Left ventricle myocardium inferior (tissue), 1 donor: ENCODE results near the gene ATP1A4. TPM values are rescaled to one million over a fixed set of nuclear protein-coding genes. Genes with fewer than 3 reads are reported as not detected.

Experiments used
- DNase-seq: peaks from one replicate; pipeline ENCODE4 v3.0.0-alpha.2; 2020
- H3K27ac ChIP-seq: fragments of 200-600 bp; replicated peaks from 2 replicates; pipeline ENCODE4 v1.8.0; 2021
- H3K27me3 ChIP-seq: fragments of 200-600 bp; 2 replicates; pipeline ENCODE4 v1.8.0; 2021; ENCODE audit warnings: low read depth
- H3K36me3 ChIP-seq: fragments of 200-600 bp; 2 replicates; pipeline ENCODE4 v1.8.0; 2021
- H3K4me1 ChIP-seq: fragments of 200-600 bp; 2 replicates; pipeline ENCODE4 v1.8.0; 2021
- H3K4me3 ChIP-seq: fragments of 200-600 bp; 2 replicates; pipeline ENCODE4 v1.8.0; 2021; ENCODE audit warnings: mild to moderate bottlenecking, moderate library complexity
- H3K9me3 ChIP-seq: fragments of 200-600 bp; replicated peaks from 2 replicates; pipeline ENCODE4 v1.8.0; 2021
- CTCF ChIP-seq: fragments of 200-600 bp; IDR thresholded peaks from 2 replicates; pipeline ENCODE4 v1.8.0; 2021; ENCODE audit warnings: antibody characterized with exemption, mild to moderate bottlenecking, borderline replicate concordance
- intact Hi-C: fragments of 100-400 bp; cut with micrococcal nuclease; formaldehyde crosslinking; loops from one replicate; pipeline ENCODE4 v1.11.0; 2022
- total RNA-seq: library from RNA; stranded (reverse); fragmentation: NEBNext Ultra II Directional; extraction: Animal tissue kit (Norgen Biotek cat#: 25700); gene quantifications from one replicate; pipeline ENCODE4 v1.2.1, GENCODE V29; 2021
- donor health status: DM: no; HTN: yes; CAD: no; lungs with severe emphysema.

The ATP1A4 gene
- total RNA-seq, 1 donor from 2014 or later: 0.11 TPM

- DNase-seq: peak; percentile 67
- H3K9me3 ChIP-seq: no peaks in the 10 kb centered on the region
- intact Hi-C loops: no loop called here
- H3K27ac ChIP-seq: peak overlapping the region; percentile 96
- peaks cover 39% of the 10 kb centered on the region for H3K36me3 ChIP-seq
- H3K4me3 ChIP-seq: peak overlapping the region; percentile 12
- H3K27me3 ChIP-seq: no peaks in the 10 kb centered on the region
- no peak for TF ChIP-seq CTCF
- H3K4me1 ChIP-seq: peaks cover 78% of the 10 kb centered on the region
Observed at GRCh38 chr1:160209321-160210046, 58.1 kb downstream of the ATP1A4 start.

DNA sequence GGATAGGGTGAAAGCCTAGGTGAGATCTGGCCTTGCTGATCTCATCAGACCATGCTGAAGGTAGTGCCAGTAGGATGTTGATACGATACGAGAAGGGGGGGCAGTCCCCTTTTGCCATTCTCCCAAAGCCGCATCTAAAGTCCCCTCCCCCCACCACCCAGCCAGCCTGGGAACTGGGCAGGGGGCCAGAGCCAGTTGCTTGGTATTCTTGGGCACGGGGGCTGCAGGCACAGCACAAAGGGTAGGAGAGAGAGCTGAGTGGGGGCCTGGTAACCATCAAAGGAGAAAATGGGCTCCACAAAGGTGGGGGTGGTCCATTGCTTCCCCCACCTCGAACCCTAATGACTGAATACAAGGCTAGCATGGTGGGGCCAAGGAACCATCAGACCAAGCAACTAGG lies 59.2 kb downstream of the ATP1A4 start:
- H3K27me3 ChIP-seq: no peaks in the 10 kb centered on the region
- H3K4me1 ChIP-seq: peaks cover 72% of the 10 kb centered on the region
- no peak for TF ChIP-seq CTCF
- peak overlapping the region; percentile 96 for H3K27ac ChIP-seq
- DNase-seq: no peak
- intact Hi-C loops: no loop called here
- no peaks in the 10 kb centered on the region for H3K9me3 ChIP-seq
- H3K4me3 ChIP-seq: peak overlapping the region; percentile 12
- peaks cover 50% of the 10 kb centered on the region for H3K36me3 ChIP-seq

DNA sequence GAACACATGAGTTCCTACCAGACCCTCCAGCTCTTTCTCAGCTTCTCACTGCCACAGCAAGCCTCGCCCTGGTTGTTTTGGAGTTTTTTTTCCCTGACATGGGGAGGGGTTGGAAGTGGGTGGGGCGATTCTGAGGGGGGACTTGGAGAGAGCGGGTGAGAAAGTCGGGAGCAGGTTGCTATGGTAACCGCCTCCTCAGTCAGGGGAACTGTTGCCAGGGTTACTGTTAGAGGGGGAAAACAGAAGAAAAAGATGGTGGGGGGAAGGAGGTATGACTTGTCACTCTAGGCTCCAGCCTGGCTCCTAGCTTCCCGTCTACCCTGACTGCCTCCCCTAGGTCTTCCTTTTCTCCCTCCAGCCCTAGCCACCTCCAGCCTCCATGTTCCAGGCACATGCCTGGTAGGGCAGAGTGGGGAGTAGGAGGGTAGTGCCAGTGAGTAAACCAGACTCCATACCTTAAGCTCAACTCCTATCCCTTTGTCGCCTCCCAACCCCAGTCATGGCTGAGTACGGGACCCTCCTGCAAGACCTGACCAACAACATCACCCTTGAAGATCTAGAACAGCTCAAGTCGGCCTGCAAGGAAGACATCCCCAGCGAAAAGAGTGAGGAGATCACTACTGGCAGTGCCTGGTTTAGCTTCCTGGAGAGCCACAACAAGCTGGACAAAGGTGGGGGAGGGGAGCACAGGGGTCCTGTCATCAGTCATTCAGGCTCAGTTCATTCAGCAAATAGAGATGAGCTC lies 59.8 kb downstream of the ATP1A4 start:
- H3K36me3 ChIP-seq: peaks cover 57% of the 10 kb centered on the region
- peaks cover 72% of the 10 kb centered on the region for H3K4me1 ChIP-seq
- intact Hi-C loops: no loop called here

DNA sequence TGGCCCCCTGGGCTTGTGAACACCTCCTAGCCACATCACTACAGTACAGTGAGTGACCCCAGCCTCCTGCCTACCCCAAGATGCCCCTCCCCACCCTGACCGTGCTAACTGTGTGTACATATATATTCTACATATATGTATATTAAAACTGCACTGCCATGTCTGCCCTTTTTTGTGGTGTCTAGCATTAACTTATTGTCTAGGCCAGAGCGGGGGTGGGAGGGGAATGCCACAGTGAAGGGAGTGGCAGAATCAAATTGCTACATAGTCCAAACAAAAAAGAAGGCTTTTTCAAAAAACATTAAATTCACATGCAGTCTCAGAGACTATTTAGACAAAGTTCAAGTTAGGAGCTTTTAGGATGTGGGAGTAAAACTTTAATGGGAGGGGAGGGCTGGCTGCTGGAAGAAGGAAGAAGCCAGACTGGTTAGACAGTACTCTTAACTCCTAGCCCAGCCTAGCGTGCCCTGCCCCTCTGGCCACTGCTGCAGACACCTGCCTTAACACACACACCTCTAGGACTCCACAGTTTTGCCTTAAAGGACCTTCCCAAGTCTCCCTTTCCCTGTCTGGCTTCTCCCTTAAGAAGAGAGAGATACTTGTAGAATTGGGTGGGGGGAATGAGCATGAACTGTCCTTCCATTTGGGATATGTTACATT lies 63.2 kb downstream of the ATP1A4 start:
- no peak for DNase-seq
- H3K27ac ChIP-seq: peak overlapping the region; percentile 66
- no peaks in the 10 kb centered on the region for H3K9me3 ChIP-seq
- TF ChIP-seq CTCF: no peak
- intact Hi-C loops: no loop called here
- H3K4me1 ChIP-seq: peaks cover 72% of the 10 kb centered on the region
- H3K36me3 ChIP-seq: peaks cover 79% of the 10 kb centered on the region
- no peaks in the 10 kb centered on the region for H3K27me3 ChIP-seq
- H3K4me3 ChIP-seq: no peak overlapping the region

More for the DNA sequence above, 59.8 kb downstream of the ATP1A4 start:
- Histone ChIP-seq H3K9me3 (no peaks in the 10 kb centered on the region), H3K4me3 (no peak overlapping the region), H3K27me3 (no peaks in the 10 kb centered on the region), H3K27ac (peak overlapping the region; percentile 96)
- DNase-seq: no peak
- TF ChIP-seq CTCF: no peak

DNA sequence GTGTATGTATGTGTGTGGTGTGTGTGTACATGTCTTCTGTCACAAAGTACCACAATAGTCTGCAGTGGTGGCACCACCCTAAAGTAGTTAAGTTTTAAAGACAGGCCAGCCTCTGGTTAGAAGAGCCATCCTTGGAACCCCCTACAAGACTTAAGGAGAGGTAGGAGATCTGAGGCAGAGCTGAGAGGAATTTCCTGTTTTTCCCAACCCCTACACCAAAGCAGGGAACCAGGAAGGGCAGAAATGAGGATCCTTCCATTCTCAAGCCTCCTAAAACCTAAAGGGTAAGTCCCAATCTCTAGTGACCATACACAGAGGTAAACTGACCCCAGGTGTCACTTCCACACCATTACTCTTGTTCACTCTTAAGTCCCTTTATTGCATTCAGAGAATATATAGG lies 64.9 kb downstream of the ATP1A4 start:
- Histone ChIP-seq H3K27ac (peak overlapping the region; percentile 66), H3K4me1 (peaks cover 70% of the 10 kb centered on the region)

More for the DNA sequence above, 64.9 kb downstream of the ATP1A4 start:
- DNase-seq: no peak
- no peak overlapping the region for H3K4me3 ChIP-seq
- no peaks in the 10 kb centered on the region for H3K27me3 ChIP-seq
- peaks cover 90% of the 10 kb centered on the region for H3K36me3 ChIP-seq
- TF ChIP-seq CTCF: no peak
- intact Hi-C loops: no loop called here
- no peaks in the 10 kb centered on the region for H3K9me3 ChIP-seq
